ENCODE data around the gene TMEM256.

The TMEM256 gene

DNA sequence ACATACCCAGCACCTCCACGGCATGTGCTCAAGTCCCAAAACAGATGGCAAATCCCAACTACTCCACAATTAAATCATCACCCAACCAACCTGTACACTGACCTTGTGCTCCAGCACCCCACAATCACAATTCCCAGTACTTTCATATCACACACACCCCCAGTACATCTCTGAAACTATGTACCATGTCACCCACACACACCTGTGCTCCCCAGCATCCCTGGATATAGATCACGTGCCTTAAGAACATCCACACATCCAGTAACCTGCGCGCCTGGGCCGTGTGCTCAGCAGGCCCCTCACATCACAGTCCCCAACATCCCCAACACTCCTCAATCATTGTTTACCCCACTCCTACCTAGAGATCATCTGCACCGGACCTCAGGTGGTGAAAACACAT lies 5.8 kb upstream of the TMEM256 start:
- TF ChIP-seq, protein P1, sequence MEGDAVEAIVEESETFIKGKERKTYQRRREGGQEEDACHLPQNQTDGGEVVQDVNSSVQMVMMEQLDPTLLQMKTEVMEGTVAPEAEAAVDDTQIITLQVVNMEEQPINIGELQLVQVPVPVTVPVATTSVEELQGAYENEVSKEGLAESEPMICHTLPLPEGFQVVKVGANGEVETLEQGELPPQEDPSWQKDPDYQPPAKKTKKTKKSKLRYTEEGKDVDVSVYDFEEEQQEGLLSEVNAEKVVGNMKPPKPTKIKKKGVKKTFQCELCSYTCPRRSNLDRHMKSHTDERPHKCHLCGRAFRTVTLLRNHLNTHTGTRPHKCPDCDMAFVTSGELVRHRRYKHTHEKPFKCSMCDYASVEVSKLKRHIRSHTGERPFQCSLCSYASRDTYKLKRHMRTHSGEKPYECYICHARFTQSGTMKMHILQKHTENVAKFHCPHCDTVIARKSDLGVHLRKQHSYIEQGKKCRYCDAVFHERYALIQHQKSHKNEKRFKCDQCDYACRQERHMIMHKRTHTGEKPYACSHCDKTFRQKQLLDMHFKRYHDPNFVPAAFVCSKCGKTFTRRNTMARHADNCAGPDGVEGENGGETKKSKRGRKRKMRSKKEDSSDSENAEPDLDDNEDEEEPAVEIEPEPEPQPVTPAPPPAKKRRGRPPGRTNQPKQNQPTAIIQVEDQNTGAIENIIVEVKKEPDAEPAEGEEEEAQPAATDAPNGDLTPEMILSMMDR (conservative IDR thresholded peaks at IDR 0.05; ENCODE audit: control insufficient read depth, insufficient read depth, low read depth, low read length): no peak
- no peak for DNase-seq (ENCODE audit: low read depth)
- no peak overlapping the region for H3K4me3 ChIP-seq (ENCODE audit: control insufficient read depth, low read depth, low read length)

DNA sequence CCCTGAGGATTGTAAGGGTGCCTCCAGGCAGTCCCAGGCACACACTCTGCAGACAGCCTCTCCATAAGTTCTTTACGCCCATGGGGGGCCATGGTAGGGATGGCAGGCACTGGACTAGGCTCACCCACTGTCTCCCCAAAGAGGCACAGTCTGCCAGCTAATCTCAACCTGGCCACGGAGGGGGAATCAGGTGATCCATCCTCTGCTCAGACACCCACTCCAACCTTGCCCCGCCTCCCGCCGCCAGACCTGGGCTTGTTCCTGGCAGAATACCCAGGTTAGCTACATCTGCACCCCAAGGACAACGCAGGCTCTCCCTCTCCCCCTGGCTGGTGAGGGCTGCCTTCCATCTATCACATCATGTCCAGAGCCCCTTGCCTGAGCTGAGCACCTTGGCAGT lies 5.0 kb upstream of the TMEM256 start:
- H3K4me3 ChIP-seq (ENCODE audit: control insufficient read depth, low read depth, low read length): no peak overlapping the region
- TF ChIP-seq, protein P1 (conservative IDR thresholded peaks at IDR 0.05; ENCODE audit: control insufficient read depth, insufficient read depth, low read depth, low read length): no peak
- no peak for DNase-seq (ENCODE audit: low read depth)

DNA sequence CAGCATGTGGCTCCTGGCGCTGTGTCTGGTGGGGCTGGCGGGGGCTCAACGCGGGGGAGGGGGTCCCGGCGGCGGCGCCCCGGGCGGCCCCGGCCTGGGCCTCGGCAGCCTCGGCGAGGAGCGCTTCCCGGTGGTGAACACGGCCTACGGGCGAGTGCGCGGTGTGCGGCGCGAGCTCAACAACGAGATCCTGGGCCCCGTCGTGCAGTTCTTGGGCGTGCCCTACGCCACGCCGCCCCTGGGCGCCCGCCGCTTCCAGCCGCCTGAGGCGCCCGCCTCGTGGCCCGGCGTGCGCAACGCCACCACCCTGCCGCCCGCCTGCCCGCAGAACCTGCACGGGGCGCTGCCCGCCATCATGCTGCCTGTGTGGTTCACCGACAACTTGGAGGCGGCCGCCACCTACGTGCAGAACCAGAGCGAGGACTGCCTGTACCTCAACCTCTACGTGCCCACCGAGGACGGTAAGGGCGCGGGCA lies 4.4 kb upstream of the TMEM256 start:
- no peak overlapping the region for H3K4me3 ChIP-seq (ENCODE audit: control insufficient read depth, low read depth, low read length)
- TF ChIP-seq, protein P1 (conservative IDR thresholded peaks at IDR 0.05; ENCODE audit: control insufficient read depth, insufficient read depth, low read depth, low read length): no peak
- no peak for DNase-seq (ENCODE audit: low read depth)

DNA sequence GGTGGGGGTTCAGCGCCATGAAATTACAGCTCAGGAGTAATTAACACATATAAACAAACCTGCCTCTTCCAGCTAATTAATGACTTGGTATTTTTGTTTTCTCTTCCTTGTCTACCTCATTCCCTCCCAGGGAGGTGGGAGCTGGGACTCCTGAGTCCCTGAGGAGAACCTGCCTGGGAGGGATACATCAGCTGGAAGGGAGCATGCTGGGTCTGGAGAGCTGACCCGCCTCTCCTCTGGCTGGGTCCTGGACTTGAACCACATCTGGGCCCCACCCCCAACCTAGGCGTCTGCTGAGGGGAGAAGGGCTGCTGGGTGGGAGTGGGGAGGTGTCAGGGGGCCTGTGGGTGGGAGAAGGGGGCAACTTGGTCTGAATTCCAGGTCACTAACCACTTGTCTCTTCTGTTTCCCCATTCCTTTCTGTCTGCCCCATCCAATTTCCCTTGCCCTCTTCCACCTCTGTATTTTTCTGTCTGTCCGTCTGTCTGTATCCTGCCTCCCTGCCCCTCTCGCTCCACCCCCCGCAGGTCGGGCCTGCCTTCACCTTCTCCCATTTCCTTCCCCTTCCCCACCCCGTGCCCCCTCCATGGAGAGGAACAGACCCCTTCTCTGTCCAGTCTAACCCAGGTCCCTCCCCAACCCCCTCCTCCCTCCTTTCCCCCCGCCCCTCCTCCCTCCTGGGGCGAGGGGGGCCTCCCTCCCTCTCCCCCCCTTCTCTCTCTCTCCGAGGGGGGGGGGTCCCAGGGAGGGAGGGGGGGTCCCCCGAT lies 3.8 kb upstream of the TMEM256 start, which contains the start of gene NLGN2:
NLGN2 (plus strand) TSS at position 361 of the 767 bp plus-strand sequence. CDS start 411 bp downstream, outside the sequence.
- DNase-seq (ENCODE audit: low read depth): no peak
- TF ChIP-seq, protein P1 (conservative IDR thresholded peaks at IDR 0.05; ENCODE audit: control insufficient read depth, insufficient read depth, low read depth, low read length): no peak
- H3K4me3 ChIP-seq (ENCODE audit: control insufficient read depth, low read depth, low read length): no peak within 1 kb of the TSS

DNA sequence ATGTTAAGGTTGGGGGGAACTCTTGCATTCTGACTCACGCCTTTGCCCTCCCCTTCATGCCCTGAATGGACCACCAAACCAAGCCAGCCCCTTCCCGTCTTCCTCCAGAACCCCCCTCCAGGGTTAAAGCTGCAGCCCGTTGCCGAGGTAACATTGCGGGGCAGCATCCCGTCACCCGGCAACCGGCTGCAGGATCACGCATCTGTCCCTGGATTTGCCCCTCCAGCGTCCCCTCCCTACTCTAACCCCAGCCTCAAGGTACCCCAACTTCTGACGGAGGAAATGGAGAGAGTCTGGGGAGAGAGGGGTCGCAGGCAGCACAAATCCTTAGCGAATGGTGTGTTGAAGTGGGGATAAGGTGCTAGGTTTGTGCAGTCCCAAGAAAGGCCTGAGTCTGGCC lies 3.2 kb upstream of the TMEM256 start:
- TF ChIP-seq, protein P1 (conservative IDR thresholded peaks at IDR 0.05; ENCODE audit: control insufficient read depth, insufficient read depth, low read depth, low read length): no peak
- H3K4me3 ChIP-seq (ENCODE audit: control insufficient read depth, low read depth, low read length): no peak overlapping the region
- no peak for DNase-seq (ENCODE audit: low read depth)

DNA sequence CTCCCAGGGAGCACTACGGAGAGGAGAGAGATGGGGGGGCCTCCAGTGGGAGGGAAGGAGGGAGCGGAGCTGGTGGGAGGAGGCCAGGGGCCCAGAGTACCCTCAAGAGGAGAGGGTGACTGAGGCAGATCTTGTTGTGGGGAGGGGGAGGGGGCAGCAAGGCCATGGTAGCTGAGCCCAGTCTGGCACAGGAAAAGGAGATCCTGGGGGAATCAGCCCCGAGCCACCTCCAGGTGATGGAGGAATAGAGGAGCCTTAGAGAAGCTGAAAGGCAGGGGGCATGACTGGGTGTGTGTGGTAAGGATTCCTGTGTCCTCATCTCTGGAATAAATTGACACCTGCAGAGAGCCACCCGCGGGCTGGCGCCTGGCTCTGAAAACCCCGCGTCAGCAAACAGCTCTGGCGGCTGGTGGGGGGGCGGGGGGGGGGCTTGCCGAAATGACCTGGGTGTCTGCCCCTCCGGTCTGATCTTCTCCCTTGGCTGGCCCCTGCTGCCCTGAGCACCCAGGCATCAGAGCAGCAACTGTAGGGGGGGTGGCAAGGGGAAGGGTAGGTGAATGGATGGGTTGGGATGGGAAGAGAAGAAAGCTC lies 2.4 kb upstream of the TMEM256 start:
- H3K4me3 ChIP-seq (ENCODE audit: control insufficient read depth, low read depth, low read length): peak overlapping the region; percentile 69
- TF ChIP-seq, protein P1 (conservative IDR thresholded peaks at IDR 0.05; ENCODE audit: control insufficient read depth, insufficient read depth, low read depth, low read length): no peak
- DNase-seq (ENCODE audit: low read depth): no peak

Measured in fibroblast of mammary gland (primary cell).